OCI-LY7 (cell line): ENCODE data around the gene WASF1. TPM values are rescaled to one million over a fixed set of nuclear protein-coding genes. Genes with fewer than 3 reads are reported as not detected.

Source experiments
- BruUV-seq: library from RNA; stranded (reverse); fragments of 400-500 nt; replicated peaks from 2 replicates; lab custom pipeline; 2021; lab: Mats Ljungman, UMichigan
- CTCF ChIA-PET: fragments of 300-600 bp; sonication (Branson Sonifier 250); formaldehyde crosslinking; loops from one replicate; lab custom pipeline; 2022; ENCODE audit warnings: antibody characterized with exemption; ENCODE audit not compliant: unreplicated experiment; lab: Charles Lee
- POLR2A ChIA-PET: fragments of 300-600 bp; sonication (Branson Sonifier 250); formaldehyde crosslinking; loops from one replicate; lab custom pipeline; 2022; ENCODE audit warnings: antibody characterized with exemption; lab: Charles Lee
- DNase-seq: peaks from one replicate; pipeline ENCODE4 v3.0.0-alpha.2; 2015; ENCODE audit warnings: low spot score
- H2AFZ ChIP-seq: fragments of 200-600 bp; sonication (generic), shearing (Covaris generic); 2 replicates; pipeline ENCODE4 v1.6.1; 2014; ENCODE audit warnings: mild to moderate bottlenecking, antibody characterized with exemption, low read length, moderate library complexity
- H3K27ac ChIP-seq: fragments of 200-600 bp; sonication (generic); 2 replicates; pipeline ENCODE4 v1.5.1; 2014; ENCODE audit warnings: mixed run types, low read depth, mild to moderate bottlenecking, moderate library complexity, low read length, inconsistent platforms; ENCODE audit not compliant: poor library complexity, severe bottlenecking
- H3K36me3 ChIP-seq: fragments of 200-600 bp; sonication (generic); 2 replicates; pipeline ENCODE4 v1.6.1; 2014; ENCODE audit warnings: mild to moderate bottlenecking, antibody characterized with exemption, low read length, moderate library complexity, mixed read lengths; ENCODE audit not compliant: insufficient read depth
- H3K4me1 ChIP-seq: fragments of 200-600 bp; sonication (generic); 2 replicates; pipeline ENCODE4 v1.5.1; 2014; ENCODE audit warnings: mild to moderate bottlenecking, low read length; ENCODE audit not compliant: insufficient read depth, poor library complexity, severe bottlenecking
- H3K4me2 ChIP-seq: fragments of 200-600 bp; sonication (generic); 2 replicates; pipeline ENCODE4 v1.6.1; 2014; ENCODE audit warnings: mild to moderate bottlenecking, low read length
- H3K4me3 ChIP-seq: fragments of 200-600 bp; sonication (generic); 2 replicates; pipeline ENCODE4 v1.5.1; 2014; ENCODE audit warnings: mild to moderate bottlenecking, low read depth, low read length; ENCODE audit not compliant: poor library complexity, severe bottlenecking
- H3K79me2 ChIP-seq: fragments of 200-600 bp; sonication (generic); 2 replicates; pipeline ENCODE4 v1.6.1; 2016; ENCODE audit warnings: low read depth, mild to moderate bottlenecking, low read length, moderate library complexity, mixed read lengths; ENCODE audit not compliant: insufficient read depth
- H3K9me2 ChIP-seq: fragments of 200-600 bp; sonication (generic); 2 replicates; pipeline ENCODE4 v1.6.1; 2016; ENCODE audit warnings: mild to moderate bottlenecking, low read length, mixed read lengths; ENCODE audit not compliant: insufficient read depth
- H3K9me3 ChIP-seq: fragments of 200-600 bp; sonication (generic); 2 replicates; pipeline ENCODE4 v1.6.1; 2014; ENCODE audit warnings: mild to moderate bottlenecking, mixed run types, low read length, mixed read lengths
- H4K20me1 ChIP-seq: fragments of 200-600 bp; sonication (generic); 2 replicates; pipeline ENCODE4 v1.6.1; 2014; ENCODE audit warnings: mild to moderate bottlenecking, antibody characterized with exemption, low read length, moderate library complexity, mixed read lengths; ENCODE audit not compliant: insufficient read depth
- CTCF ChIP-seq: fragments of 200-600 bp; sonication (generic); conservative IDR thresholded peaks from 2 replicates; pipeline ENCODE4 v1.5.1; 2014; ENCODE audit warnings: mild to moderate bottlenecking, antibody characterized with exemption, low read length, moderate library complexity, mixed read lengths
- EZH2phosphoT487 ChIP-seq: fragments of 200-600 bp; sonication (generic); IDR thresholded peaks from 2 replicates; pipeline ENCODE4 v1.6.1; 2018; ENCODE audit warnings: low read depth, borderline replicate concordance, mild to moderate bottlenecking, mixed run types, antibody characterized with exemption, low read length, moderate library complexity, mixed read lengths
- intact Hi-C: fragments of 100-400 bp; cut with micrococcal nuclease; formaldehyde crosslinking; loops from one replicate; pipeline ENCODE4 v1.10.0; 2022; ENCODE audit not compliant: unreplicated experiment
- total RNA-seq, 2 experiments: library from RNA; depleted of rRNA in 1 of 2; stranded (reverse); fragments of >200 nt in 1 of 2; shearing (Covaris generic) in 1 of 2; gene quantifications; 2 replicates each; pipeline ENCODE4 v1.2.3, GENCODE V29; 2014 to 2022

Gene WASF1
- total RNA-seq, 2 experiments from 2014 or later, result 34.6 to 78.4 TPM

GRCh38 chr6:110178626-110179405 is 654 bp downstream of the WASF1 start:
- TF ChIP-seq CTCF (peak; percentile 80), EZH2phosphoT487 (no peak)
- DNase-seq, result peak; percentile 79
- Histone ChIP-seq H2AFZ (peak overlapping the region; percentile 76; the same call in 1 of the 2 replicates), H3K9me3 (no peaks in the 10 kb centered on the region), H3K79me2 (peaks cover 87% of the 10 kb centered on the region), H3K4me2 (peak overlapping the region; percentile 76), H3K4me1 (peaks cover 43% of the 10 kb centered on the region), H4K20me1 (peaks cover 21% of the 10 kb centered on the region; the same call in 1 of the 2 replicates), H3K4me3 (peak overlapping the region; percentile 83), H3K36me3 (peaks cover 20% of the 10 kb centered on the region; the same call in 1 of the 2 replicates), H3K27ac (peak overlapping the region; percentile 74), H3K9me2 (no peaks in the 10 kb centered on the region)
- ChIA-PET POLR2A (interaction anchor here (0.6 to 5.5 kb wide), 9 partner anchors 28 to 634 kb away, joined by 3 to 55 read pairs (median 4); no protein-coding TSS in a partner anchor), CTCF (interaction anchor here (0.6 to 3.1 kb wide), 5 partner anchors 28 to 462 kb away, joined by 3 to 20 read pairs (median 3); no protein-coding TSS in a partner anchor)
- intact Hi-C loops, result loop anchor here (1.0 to 5.0 kb wide), 6 partner anchors 28 to 487 kb away; partner anchors contain the start of genes AK9 and FIG4
- no TSS peak for BruUV-seq

DNA sequence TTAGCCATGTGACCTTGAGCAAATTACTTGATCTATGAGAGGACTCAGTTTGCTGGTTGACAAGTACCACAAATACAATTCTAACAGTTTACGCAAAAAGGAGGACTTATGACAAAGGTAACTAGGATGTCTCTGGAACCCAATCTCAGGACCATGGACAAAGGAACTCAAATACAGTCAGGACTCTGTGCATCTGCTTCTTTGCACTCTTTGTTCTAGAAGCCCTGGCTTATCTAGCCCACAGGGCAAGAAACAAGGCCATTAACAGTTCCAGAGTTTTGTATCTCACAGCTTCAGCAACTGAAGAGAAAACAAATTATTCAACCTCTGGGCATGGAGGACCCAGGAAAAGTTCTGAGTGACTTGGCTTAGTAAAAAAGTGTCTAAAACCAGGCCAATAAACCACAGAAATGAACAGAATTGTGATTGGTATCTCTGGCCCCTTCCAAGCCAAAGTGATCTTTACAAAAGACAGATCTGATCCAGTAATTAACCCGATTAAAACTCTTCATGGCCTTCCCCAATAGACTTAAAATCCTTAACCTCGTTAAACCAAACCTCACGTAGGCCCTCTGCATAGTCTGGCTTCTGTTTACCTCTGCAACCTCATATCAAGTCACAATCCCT is 5.9 kb downstream of the WASF1 start:
- TF ChIP-seq EZH2phosphoT487, result no peak
- peaks cover 13% of the 10 kb centered on the region; the same call in 1 of the 2 replicates for H3K36me3 ChIP-seq
- ChIA-PET POLR2A (interaction anchor here (0.6 kb wide), 1 partner anchor 691 kb away, joined by 3 read pairs; no protein-coding TSS in a partner anchor), CTCF (no interaction called here)
- BruUV-seq, result no TSS peak
- no peak overlapping the region for H3K27ac ChIP-seq
- H3K4me1 ChIP-seq, result peaks cover 21% of the 10 kb centered on the region
- no peak overlapping the region for H2AFZ ChIP-seq
- peaks cover 96% of the 10 kb centered on the region for H3K79me2 ChIP-seq
- no peaks in the 10 kb centered on the region; the same call in 1 of the 2 replicates for H3K9me3 ChIP-seq
- intact Hi-C loops, result no loop called here
- no peak for DNase-seq
- no peaks in the 10 kb centered on the region for H3K9me2 ChIP-seq
- no peak overlapping the region for H3K4me2 ChIP-seq
- H4K20me1 ChIP-seq, result peaks cover 29% of the 10 kb centered on the region
- no peak overlapping the region for H3K4me3 ChIP-seq

DNA sequence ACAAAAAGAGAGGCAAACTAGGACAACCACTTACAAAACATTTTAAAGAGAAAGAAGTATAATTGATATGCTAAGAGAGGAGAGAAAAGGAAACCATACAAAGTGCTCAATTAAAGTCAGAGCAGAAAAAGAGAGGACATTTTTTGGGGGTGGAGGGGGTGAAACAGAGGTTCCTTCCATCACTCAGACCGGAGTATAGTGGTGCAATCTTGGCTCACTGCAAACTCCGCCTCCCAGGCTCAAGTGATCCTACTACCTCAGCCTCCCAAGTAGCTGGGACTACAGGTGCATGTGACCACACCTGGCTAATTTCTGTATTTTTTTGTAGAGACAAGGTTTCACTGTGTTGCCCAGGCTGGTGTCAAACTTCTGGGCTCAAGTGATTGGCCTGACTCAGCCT is 9.4 kb downstream of the WASF1 start:
- H3K4me1 ChIP-seq, result no peaks in the 10 kb centered on the region
- ChIA-PET CTCF (no interaction called here), POLR2A (interaction anchor here (0.6 kb wide), 1 partner anchor 106 kb away, joined by 5 read pairs; no protein-coding TSS in a partner anchor)
- H3K4me2 ChIP-seq, result no peak overlapping the region
- intact Hi-C loops, result no loop called here
- TF ChIP-seq CTCF (no peak), EZH2phosphoT487 (no peak)
- H3K9me2 ChIP-seq, result no peaks in the 10 kb centered on the region
- peaks cover 96% of the 10 kb centered on the region for H3K79me2 ChIP-seq
- H3K27ac ChIP-seq, result no peak overlapping the region
- H4K20me1 ChIP-seq, result peaks cover 31% of the 10 kb centered on the region
- no peak overlapping the region for H2AFZ ChIP-seq
- H3K36me3 ChIP-seq, result peaks cover 13% of the 10 kb centered on the region; the same call in 1 of the 2 replicates
- DNase-seq, result no peak
- BruUV-seq, result no TSS peak
- no peak overlapping the region for H3K4me3 ChIP-seq
- no peaks in the 10 kb centered on the region; the same call in 1 of the 2 replicates for H3K9me3 ChIP-seq
